CD14-positive monocyte (primary cell): ENCODE results near the gene TRIM42. TPM values are rescaled to one million over a fixed set of nuclear protein-coding genes. Genes with fewer than 3 reads are reported as not detected.
A peak's percentile ranks its signal among the peaks of the same experiment; 100 is the strongest.

ENCODE experiments used
- DNase-seq, 3 donors: peaks; one replicate each; pipeline ENCODE4 v3.0.0-alpha.2; 2011 to 2022
- H2AFZ ChIP-seq: 2 replicates; pipeline ENCODE4 v1.6.0; 2012; ENCODE audit warnings: mild to moderate bottlenecking, low read depth, low read length, inconsistent platforms; ENCODE audit not compliant: insufficient read depth, poor library complexity, severe bottlenecking
- H3K27ac ChIP-seq, 2 donors: 1 replicate in 1 of 2; 2 replicates in 1 of 2; pipeline ENCODE4 v1.5.1; 2012 to 2013; ENCODE audit warnings: low read length in 2 of 2, control low read depth in 1 of 2, inconsistent platforms in 1 of 2, low read depth in 1 of 2, mild to moderate bottlenecking in 1 of 2
- H3K27me3 ChIP-seq, 2 donors: one replicate each; pipeline versions ENCODE4 v1.6.0 to v1.6.1; 2011 to 2013; ENCODE audit warnings: low read length in 2 of 2; ENCODE audit not compliant: control insufficient read depth in 2 of 2, insufficient read depth in 2 of 2
- H3K36me3 ChIP-seq, 2 donors: replicated peaks in 1 of 2; 1 replicate in 1 of 2; 2 replicates in 1 of 2; pipeline versions ENCODE4 v1.5.1 to v1.6.1; 2012 to 2013; ENCODE audit warnings: low read length in 2 of 2, control low read depth in 1 of 2, inconsistent platforms in 1 of 2, mild to moderate bottlenecking in 1 of 2; ENCODE audit not compliant: insufficient read depth in 2 of 2, control insufficient read depth in 1 of 2
- H3K4me1 ChIP-seq, 2 donors: 1 replicate in 1 of 2; 2 replicates in 1 of 2; pipeline versions ENCODE4 v1.5.1 to v1.6.1; 2012 to 2013; ENCODE audit warnings: low read length in 2 of 2, control low read depth in 1 of 2, inconsistent platforms in 1 of 2, mild to moderate bottlenecking in 1 of 2, moderate library complexity in 1 of 2; ENCODE audit not compliant: insufficient read depth in 2 of 2, control insufficient read depth in 1 of 2
- H3K4me2 ChIP-seq: replicated peaks from 2 replicates; pipeline ENCODE3; 2012; ENCODE audit warnings: low read length, moderate library complexity, mild to moderate bottlenecking; ENCODE audit not compliant: poor library complexity, severe bottlenecking; ENCODE audit errors: extremely low read depth
- H3K4me3 ChIP-seq, 3 experiments: fragments of 200-600 bp in 1 of 3; sonication (generic) in 1 of 3; replicated peaks in 1 of 3; 1 replicate in 2 of 3; 2 replicates in 1 of 3; pipeline ENCODE4 v1.5.1; 2011 to 2013; ENCODE audit warnings: low read length in 3 of 3, mild to moderate bottlenecking in 3 of 3, control low read depth in 2 of 3, low read depth in 2 of 3, inconsistent platforms in 1 of 3, moderate library complexity in 1 of 3
- H3K79me2 ChIP-seq: 2 replicates; pipeline ENCODE4 v1.6.0; 2012; ENCODE audit warnings: mild to moderate bottlenecking, control low read depth, inconsistent platforms, low read length, moderate library complexity; ENCODE audit not compliant: insufficient read depth
- H3K9ac ChIP-seq: 2 replicates; pipeline ENCODE4 v1.6.0; 2017; ENCODE audit warnings: low read length, mild to moderate bottlenecking; ENCODE audit not compliant: insufficient read depth, poor library complexity, severe bottlenecking
- H3K9me3 ChIP-seq, 2 donors: replicated peaks in 1 of 2; 1 replicate in 1 of 2; 2 replicates in 1 of 2; pipeline versions ENCODE4 v1.5.1 to v1.6.1; 2012 to 2013; ENCODE audit warnings: low read length in 2 of 2, control low read depth in 1 of 2; ENCODE audit not compliant: control insufficient read depth in 1 of 2, insufficient read depth in 1 of 2
- H4K20me1 ChIP-seq: 2 replicates; pipeline ENCODE4 v1.6.0; 2012; ENCODE audit warnings: mild to moderate bottlenecking, low read length, control low read depth, moderate library complexity; ENCODE audit not compliant: insufficient read depth
- H3K27ac Mint-ChIP-seq, 7 donors: one replicate each; pipeline ENCODE4 v1.8.0; 2020; ENCODE audit warnings: mild to moderate bottlenecking in 7 of 7, mixed read lengths in 7 of 7, moderate library complexity in 6 of 7, inconsistent platforms in 2 of 7
- H3K27me3 Mint-ChIP-seq, 3 donors: one replicate each; pipeline ENCODE4 v1.8.0; 2021 to 2022; ENCODE audit warnings: low read depth in 3 of 3, mild to moderate bottlenecking in 3 of 3, mixed read lengths in 3 of 3, moderate library complexity in 3 of 3, inconsistent platforms in 1 of 3
- H3K36me3 Mint-ChIP-seq, 2 donors: one replicate each; pipeline ENCODE4 v1.8.0; 2020; ENCODE audit warnings: mixed read lengths in 2 of 2, inconsistent platforms in 1 of 2, mild to moderate bottlenecking in 1 of 2
- H3K4me1 Mint-ChIP-seq: one replicate; pipeline ENCODE4 v1.8.0; 2020; ENCODE audit warnings: mild to moderate bottlenecking, mixed read lengths
- H3K4me3 Mint-ChIP-seq, 2 donors: one replicate each; pipeline ENCODE4 v1.8.0; 2020; ENCODE audit warnings: mild to moderate bottlenecking in 2 of 2, mixed read lengths in 2 of 2, moderate library complexity in 1 of 2
- H3K9me3 Mint-ChIP-seq, 7 donors: one replicate each; pipeline ENCODE4 v1.8.0; 2020 to 2022; ENCODE audit warnings: mixed read lengths in 7 of 7, mild to moderate bottlenecking in 6 of 7, moderate library complexity in 6 of 7, inconsistent platforms in 2 of 7
- WGBS: methylation state at CpG from one replicate; pipeline ENCODE4 v1.1.5; 2013; ENCODE audit warnings: missing lambda C conversion rate; ENCODE audit not compliant: insufficient coverage; 5-methylcytosine and 5-hydroxymethylcytosine counted together
- intact Hi-C, 2 donors: fragments of 100-400 bp; cut with micrococcal nuclease; formaldehyde crosslinking; loops; one replicate each; pipeline versions ENCODE4 v1.15.0 to v1.15.1; 2023
- polyA plus RNA-seq, 3 donors: library from polyadenylated mRNA; depleted of rRNA in 1 of 3; unstranded in 2 of 3; stranded (reverse) in 1 of 3; fragments of 300-500 nt in 2 of 3; fragments of >200 nt in 1 of 3; fragmentation: Illumina TruSeq in 2 of 3; gene quantifications; 1 replicate in 2 of 3; 2 replicates in 1 of 3; pipeline ENCODE4 v1.2.3, GENCODE V29; 2012 to 2021
- TF ChIP-seq, protein P1 (sequence below): fragments of 200-600 bp; IDR thresholded peaks from one replicate; pipeline ENCODE4 v1.8.0; 2022; ENCODE audit warnings: antibody characterized with exemption, mild to moderate bottlenecking

TRIM42 gene
- polyA plus RNA-seq, 3 donors: not detected

GRCh38 chr3:140712301-140712700 lies 34.4 kb downstream of the TRIM42 start:
- Mint-ChIP-seq H3K9me3 (no peaks in the 10 kb centered on the region), H3K27ac (no peak overlapping the region), H3K4me3 (no peak overlapping the region), H3K4me1 (peaks cover 35% of the 10 kb centered on the region), H3K27me3 (peaks cover 0 to 2% (median 0%) of the 10 kb centered on the region in 3 donors), H3K36me3 (no peaks in the 10 kb centered on the region)
- Histone ChIP-seq H3K4me1 (peaks cover 15 to 32% of the 10 kb centered on the region in 2 donors), H3K4me3 (no peak overlapping the region), H4K20me1 (no peaks in the 10 kb centered on the region), H3K27me3 (peaks cover 0 to 3% of the 10 kb centered on the region in 2 donors), H3K79me2 (no peaks in the 10 kb centered on the region), H2AFZ (no peak overlapping the region), H3K27ac (no peak overlapping the region), H3K4me2 (no peak overlapping the region), H3K9me3 (peaks cover 0 to 2% of the 10 kb centered on the region in 2 donors), H3K9ac (no peak overlapping the region), H3K36me3 (no peaks in the 10 kb centered on the region)
- WGBS: no CpG with 5 or more reads among the region's 3 CpGs
- DNase-seq: no peak
- intact Hi-C loops: no loop called here
- TF ChIP-seq, protein P1, sequence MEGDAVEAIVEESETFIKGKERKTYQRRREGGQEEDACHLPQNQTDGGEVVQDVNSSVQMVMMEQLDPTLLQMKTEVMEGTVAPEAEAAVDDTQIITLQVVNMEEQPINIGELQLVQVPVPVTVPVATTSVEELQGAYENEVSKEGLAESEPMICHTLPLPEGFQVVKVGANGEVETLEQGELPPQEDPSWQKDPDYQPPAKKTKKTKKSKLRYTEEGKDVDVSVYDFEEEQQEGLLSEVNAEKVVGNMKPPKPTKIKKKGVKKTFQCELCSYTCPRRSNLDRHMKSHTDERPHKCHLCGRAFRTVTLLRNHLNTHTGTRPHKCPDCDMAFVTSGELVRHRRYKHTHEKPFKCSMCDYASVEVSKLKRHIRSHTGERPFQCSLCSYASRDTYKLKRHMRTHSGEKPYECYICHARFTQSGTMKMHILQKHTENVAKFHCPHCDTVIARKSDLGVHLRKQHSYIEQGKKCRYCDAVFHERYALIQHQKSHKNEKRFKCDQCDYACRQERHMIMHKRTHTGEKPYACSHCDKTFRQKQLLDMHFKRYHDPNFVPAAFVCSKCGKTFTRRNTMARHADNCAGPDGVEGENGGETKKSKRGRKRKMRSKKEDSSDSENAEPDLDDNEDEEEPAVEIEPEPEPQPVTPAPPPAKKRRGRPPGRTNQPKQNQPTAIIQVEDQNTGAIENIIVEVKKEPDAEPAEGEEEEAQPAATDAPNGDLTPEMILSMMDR: no peak

DNA sequence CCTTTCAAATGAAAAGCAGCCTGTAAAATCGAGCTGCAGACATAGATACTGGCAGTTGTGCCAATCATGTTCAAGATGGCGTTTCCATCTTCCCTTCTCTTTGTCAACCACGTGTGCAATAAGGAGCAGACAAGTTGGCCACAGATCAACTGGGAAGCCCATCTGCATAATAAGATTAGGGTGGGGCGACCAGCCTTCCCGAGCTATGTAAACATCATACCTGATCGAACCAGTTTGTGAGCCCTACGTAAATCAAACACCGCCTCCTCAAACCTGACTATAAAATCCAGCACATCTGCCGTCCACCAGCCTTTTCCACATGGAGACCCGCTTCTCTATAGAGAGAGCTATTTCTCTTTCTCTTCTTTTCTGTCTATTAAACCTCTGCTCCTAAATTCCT lies 37.2 kb downstream of the TRIM42 start:
- H2AFZ ChIP-seq: no peak overlapping the region
- no peak overlapping the region for H3K4me3 ChIP-seq
- H3K4me2 ChIP-seq: no peak overlapping the region
- no peak overlapping the region for H3K27ac ChIP-seq
- H4K20me1 ChIP-seq: no peaks in the 10 kb centered on the region
- no peaks in the 10 kb centered on the region for H3K36me3 ChIP-seq
- H3K4me1 ChIP-seq: peaks cover 15 to 35% of the 10 kb centered on the region in 2 donors
- H3K27me3 Mint-ChIP-seq: peaks cover 0 to 3% (median 0%) of the 10 kb centered on the region in 3 donors
- peaks cover 0 to 2% of the 10 kb centered on the region in 2 donors for H3K9me3 ChIP-seq
- H3K27ac Mint-ChIP-seq: peak overlapping the region in 2 of 7 donors; percentile 5 to 7
- no peaks in the 10 kb centered on the region for H3K36me3 Mint-ChIP-seq
- peaks cover 43% of the 10 kb centered on the region for H3K4me1 Mint-ChIP-seq
- no peak for DNase-seq
- H3K9ac ChIP-seq: no peak overlapping the region
- no peak overlapping the region for H3K4me3 Mint-ChIP-seq
- intact Hi-C loops: no loop called here
- no peaks in the 10 kb centered on the region for H3K79me2 ChIP-seq
- peaks cover 0 to 3% of the 10 kb centered on the region in 2 donors for H3K27me3 ChIP-seq
- WGBS: 100% methylated on average over 8 of the region's 10 CpGs
- TF ChIP-seq, protein P1: no peak
- no peaks in the 10 kb centered on the region for H3K9me3 Mint-ChIP-seq
